Colonic mucosa (tissue), 4 donors: Measurements from ENCODE around the gene ADD2. TPM values are rescaled to one million over a fixed set of nuclear protein-coding genes. Genes with fewer than 3 reads are reported as not detected.

Source experiments
- DNase-seq: peaks from one replicate; pipeline ENCODE4 v3.0.0-alpha.2; 2020
- H3K27ac ChIP-seq: fragments of 200-600 bp; one replicate; pipeline ENCODE4 v1.8.0; 2021
- H3K27me3 ChIP-seq: fragments of 200-600 bp; one replicate; pipeline ENCODE4 v1.8.0; 2021
- H3K36me3 ChIP-seq: fragments of 200-600 bp; one replicate; pipeline ENCODE4 v1.8.0; 2021
- H3K4me1 ChIP-seq: fragments of 200-600 bp; one replicate; pipeline ENCODE4 v1.8.0; 2021; ENCODE audit warnings: mild to moderate bottlenecking
- H3K4me3 ChIP-seq: fragments of 200-600 bp; one replicate; pipeline ENCODE4 v1.8.0; 2021
- H3K9ac ChIP-seq, 2 donors: one replicate each; pipeline ENCODE4 v1.7.0; 2013; ENCODE audit warnings: control low read depth in 2 of 2, low read depth in 2 of 2, low read length in 2 of 2
- H3K9me3 ChIP-seq: fragments of 200-600 bp; one replicate; pipeline ENCODE4 v1.8.0; 2021
- intact Hi-C: fragments of 100-400 bp; cut with DNase I; formaldehyde crosslinking; loops from one replicate; pipeline ENCODE4 v1.14.1; 2022
- total RNA-seq, 2 donors: library from RNA; stranded (reverse); fragmentation: NEBNext Ultra II Directional in 1 of 2; extraction: Animal tissue kit (Norgen Biotek cat#: 25700) in 1 of 2; gene quantifications; one replicate each; pipeline ENCODE4 v1.2.1, GENCODE V29; 2021
- TF ChIP-seq, protein P1 (sequence below): fragments of 200-600 bp; IDR thresholded peaks from one replicate; pipeline ENCODE4 v1.8.0; 2022; ENCODE audit warnings: antibody characterized with exemption, mild to moderate bottlenecking
- donor health status: healthy.
- donor health status: DM: no; HTN: no; CAD: no.
- donor health status: DM: no; HTN: no; CAD: no.

The ADD2 gene
- total RNA-seq, 2 donors from 2014 or later: 0.79 to 1.1 TPM

DNA sequence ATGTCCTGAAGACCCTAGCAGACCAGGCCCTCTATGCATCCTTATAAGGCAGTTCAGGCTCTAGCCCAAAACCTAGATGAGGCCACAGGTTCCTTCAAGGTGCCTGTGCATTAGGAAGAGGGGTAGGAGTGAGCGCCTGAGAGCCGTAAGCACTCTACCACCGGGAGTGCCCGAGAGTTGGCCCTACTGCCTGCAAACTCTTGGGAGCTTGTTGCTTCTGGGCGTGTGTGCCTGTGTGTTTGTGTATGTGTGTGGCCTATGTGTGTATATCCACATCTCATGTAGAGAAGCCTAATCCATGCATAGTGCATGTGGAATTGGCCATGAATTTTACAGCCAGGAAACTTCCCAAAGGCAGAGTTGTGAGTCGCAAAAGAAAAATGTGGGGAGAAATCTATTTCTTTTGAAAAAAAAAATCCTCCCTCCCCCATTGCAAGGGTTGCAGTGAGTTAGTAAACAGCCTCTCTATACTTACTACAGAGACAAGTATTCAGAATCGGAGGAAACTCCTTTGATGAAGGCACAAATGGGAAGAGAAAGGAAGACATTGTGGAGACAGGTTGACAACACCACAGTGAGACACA lies 96.8 kb downstream of the ADD2 start:
- TF ChIP-seq, protein P1, sequence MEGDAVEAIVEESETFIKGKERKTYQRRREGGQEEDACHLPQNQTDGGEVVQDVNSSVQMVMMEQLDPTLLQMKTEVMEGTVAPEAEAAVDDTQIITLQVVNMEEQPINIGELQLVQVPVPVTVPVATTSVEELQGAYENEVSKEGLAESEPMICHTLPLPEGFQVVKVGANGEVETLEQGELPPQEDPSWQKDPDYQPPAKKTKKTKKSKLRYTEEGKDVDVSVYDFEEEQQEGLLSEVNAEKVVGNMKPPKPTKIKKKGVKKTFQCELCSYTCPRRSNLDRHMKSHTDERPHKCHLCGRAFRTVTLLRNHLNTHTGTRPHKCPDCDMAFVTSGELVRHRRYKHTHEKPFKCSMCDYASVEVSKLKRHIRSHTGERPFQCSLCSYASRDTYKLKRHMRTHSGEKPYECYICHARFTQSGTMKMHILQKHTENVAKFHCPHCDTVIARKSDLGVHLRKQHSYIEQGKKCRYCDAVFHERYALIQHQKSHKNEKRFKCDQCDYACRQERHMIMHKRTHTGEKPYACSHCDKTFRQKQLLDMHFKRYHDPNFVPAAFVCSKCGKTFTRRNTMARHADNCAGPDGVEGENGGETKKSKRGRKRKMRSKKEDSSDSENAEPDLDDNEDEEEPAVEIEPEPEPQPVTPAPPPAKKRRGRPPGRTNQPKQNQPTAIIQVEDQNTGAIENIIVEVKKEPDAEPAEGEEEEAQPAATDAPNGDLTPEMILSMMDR: no peak
- no peaks in the 10 kb centered on the region for H3K27me3 ChIP-seq
- intact Hi-C loops: no loop called here

DNA sequence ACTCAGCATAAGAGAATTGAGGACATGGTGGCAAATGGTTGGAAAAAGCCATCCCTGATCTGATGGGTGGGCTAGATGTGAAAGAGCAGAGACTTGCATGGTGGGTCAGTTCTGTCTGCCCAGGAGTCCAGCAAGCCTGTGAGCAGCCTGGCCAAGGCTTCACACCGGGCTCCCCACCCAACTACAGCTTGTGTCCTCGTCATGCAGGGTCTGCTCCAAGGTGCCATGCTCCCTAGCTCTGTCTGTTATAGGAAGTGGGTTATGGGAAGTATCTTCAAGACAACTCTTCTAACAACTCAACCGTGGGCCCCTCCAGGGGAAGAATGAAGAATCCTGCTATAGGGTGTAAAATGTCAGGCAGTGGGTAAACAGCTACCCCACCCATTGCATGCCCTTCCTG lies 97.4 kb downstream of the ADD2 start:
- TF ChIP-seq, protein P1: no peak
- H3K36me3 ChIP-seq: no peaks in the 10 kb centered on the region
- no peak overlapping the region for H3K27ac ChIP-seq
- no peaks in the 10 kb centered on the region for H3K27me3 ChIP-seq
- no peaks in the 10 kb centered on the region for H3K4me1 ChIP-seq
- H3K4me3 ChIP-seq: no peak overlapping the region
- no peaks in the 10 kb centered on the region for H3K9me3 ChIP-seq
- no peak overlapping the region for H3K9ac ChIP-seq
- DNase-seq: no peak
- intact Hi-C loops: no loop called here

More for the DNA sequence above, 96.8 kb downstream of the ADD2 start:
- Histone ChIP-seq H3K4me3 (no peak overlapping the region), H3K27ac (no peak overlapping the region), H3K4me1 (no peaks in the 10 kb centered on the region), H3K9ac (no peak overlapping the region), H3K36me3 (no peaks in the 10 kb centered on the region), H3K9me3 (no peaks in the 10 kb centered on the region)
- DNase-seq: no peak

DNA sequence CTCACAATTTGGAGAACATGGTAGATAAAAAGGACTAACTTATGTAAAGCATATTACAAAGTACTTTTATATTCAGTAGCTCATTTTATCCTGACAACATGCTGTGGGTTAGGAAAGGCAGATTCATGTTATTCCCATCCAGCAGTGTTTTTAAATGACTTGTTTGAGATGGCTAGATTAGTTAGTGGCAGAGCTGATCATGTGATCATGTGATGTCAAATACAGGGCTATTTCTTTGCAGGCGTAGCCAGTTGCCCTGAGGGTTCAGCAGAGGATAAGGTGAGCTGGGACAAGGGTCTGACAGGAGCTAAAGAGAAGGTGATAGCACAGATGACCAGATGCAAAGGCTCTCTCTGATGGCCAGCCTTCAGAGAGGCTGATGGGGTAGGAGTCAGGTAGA lies 97.8 kb downstream of the ADD2 start:
- no peak overlapping the region for H3K27ac ChIP-seq
- no peak overlapping the region for H3K4me3 ChIP-seq
- intact Hi-C loops: no loop called here
- H3K36me3 ChIP-seq: no peaks in the 10 kb centered on the region
- H3K27me3 ChIP-seq: no peaks in the 10 kb centered on the region
- H3K9ac ChIP-seq: no peak overlapping the region
- DNase-seq: no peak
- TF ChIP-seq, protein P1: no peak
- no peaks in the 10 kb centered on the region for H3K9me3 ChIP-seq
- H3K4me1 ChIP-seq: no peaks in the 10 kb centered on the region

DNA sequence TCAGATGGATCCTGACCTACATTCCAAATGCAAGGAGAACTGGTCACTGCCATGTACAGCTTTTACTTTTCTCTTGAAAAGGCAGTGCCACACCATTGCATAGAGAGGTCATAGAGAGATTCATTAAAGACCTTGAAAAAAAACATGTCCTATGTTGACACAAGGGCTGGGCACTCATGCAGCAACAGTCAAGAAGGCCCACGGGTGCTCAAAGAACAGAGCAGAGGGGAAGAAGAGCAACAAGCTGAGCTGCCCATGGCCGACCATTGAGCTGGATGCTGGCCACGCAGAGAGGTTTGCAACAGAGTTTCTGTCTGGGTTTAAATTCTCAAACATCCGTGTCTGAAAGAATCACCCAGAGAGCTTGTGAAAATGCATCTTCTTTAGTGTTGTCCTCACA lies 99.1 kb downstream of the ADD2 start:
- Histone ChIP-seq H3K27me3 (no peaks in the 10 kb centered on the region), H3K9ac (no peak overlapping the region), H3K4me1 (no peaks in the 10 kb centered on the region), H3K4me3 (no peak overlapping the region), H3K9me3 (no peaks in the 10 kb centered on the region), H3K36me3 (no peaks in the 10 kb centered on the region), H3K27ac (no peak overlapping the region)
- DNase-seq: no peak
- intact Hi-C loops: no loop called here
- TF ChIP-seq, protein P1: no peak

DNA sequence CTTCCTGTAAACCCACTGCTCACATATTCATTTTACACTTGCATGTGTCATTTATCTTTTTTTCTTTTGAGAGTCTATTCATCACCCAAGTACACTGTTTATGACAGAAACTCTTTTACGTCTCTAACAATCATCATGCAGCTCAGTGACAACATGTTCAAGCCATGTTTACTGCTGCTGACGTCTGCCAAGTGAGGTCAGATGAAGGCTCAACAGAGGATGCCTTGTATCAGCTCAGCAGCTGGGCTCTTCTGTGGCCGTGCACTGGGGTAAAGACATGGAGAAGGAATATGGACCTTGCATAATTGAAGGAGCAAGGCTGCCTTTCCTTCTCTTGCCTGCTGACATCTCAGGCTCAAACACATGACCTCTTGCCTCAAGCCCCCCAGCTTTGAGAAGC lies 99.6 kb downstream of the ADD2 start:
- TF ChIP-seq, protein P1: no peak
- Histone ChIP-seq H3K27me3 (no peaks in the 10 kb centered on the region), H3K9me3 (no peaks in the 10 kb centered on the region), H3K27ac (no peak overlapping the region), H3K36me3 (no peaks in the 10 kb centered on the region), H3K4me3 (no peak overlapping the region), H3K9ac (no peak overlapping the region), H3K4me1 (no peaks in the 10 kb centered on the region)
- intact Hi-C loops: no loop called here
- no peak for DNase-seq
